ENCODE data around the gene PPARG. TPM values are rescaled to one million over a fixed set of nuclear protein-coding genes. Genes with fewer than 3 reads are reported as not detected.

Gene PPARG
- total and polyA plus RNA-seq, 2 donors (not counting 3 experiments of a cell fraction or from before 2014, with no cell fraction given) = 0.15 to 1.3 TPM

GRCh38 chr3:12316729-12317351, 28.0 kb downstream of the PPARG start:
- H3K9ac ChIP-seq (replicated peaks; ENCODE audit: extremely low read depth, insufficient read depth, low read length) = no peak overlapping the region
- H3K4me1 ChIP-seq (ENCODE audit: control insufficient read depth, extremely low read depth, insufficient read depth, low read length) = peaks cover 10% of the 10 kb centered on the region
- H2AFZ ChIP-seq (ENCODE audit: low read depth, low read length) = no peak overlapping the region
- dilution Hi-C loops (cut with MboI; ENCODE audit: extremely low pct_ligation_motif_present, low sequenced_read_pairs) = no loop called here
- DNase-seq (ENCODE audit: low read depth, low spot score) (no peak), FAIRE-seq (no peak)
- intact Hi-C loops (cut with micrococcal nuclease) = loop anchor here (5.0 kb wide), 2 partner anchors 165 to 180 kb away; partner anchors contain the start of gene TSEN2
- no peaks in the 10 kb centered on the region for H4K20me1 ChIP-seq (replicated peaks; ENCODE audit: control insufficient read depth, extremely low read depth, insufficient read depth, low read length)
- TF ChIP-seq CTCF (IDR thresholded peaks at IDR 0.05; ENCODE audit: extremely low read depth in 1 of 2, insufficient read depth in 1 of 2, low read depth in 1 of 2, low read length in 2 of 2) (no peak), EZH2 (IDR thresholded peaks at IDR 0.05; ENCODE audit: borderline replicate concordance, low read depth, low read length, severe bottlenecking) (no peak), FOS (IDR thresholded peaks at IDR 0.05; ENCODE audit: borderline replicate concordance, insufficient read depth, low read length) (no peak), GATA2 (IDR thresholded peaks at IDR 0.05; ENCODE audit: insufficient read depth, insufficient read length, low read depth, low read length) (no peak), JUN (IDR thresholded peaks at IDR 0.05; ENCODE audit: borderline replicate concordance, insufficient read depth, insufficient read length, low read depth) (no peak), MAX (IDR thresholded peaks at IDR 0.05; ENCODE audit: insufficient read depth, insufficient read length) (no peak), POLR2A (IDR thresholded peaks at IDR 0.05; ENCODE audit: low read depth, low read length) (no peak), MYC (IDR thresholded peaks at IDR 0.05; ENCODE audit: low read depth, low read length) (no peak), POLR2AphosphoS5 (IDR thresholded peaks at IDR 0.05; ENCODE audit: insufficient read depth, low read depth, low read length) (no peak)
- H3K27me3 ChIP-seq (ENCODE audit: control insufficient read depth in 2 of 2, insufficient read depth in 2 of 2, low read length in 2 of 2) = peaks cover 3 to 15% of the 10 kb centered on the region in 2 experiments
- no peak overlapping the region for H3K4me3 ChIP-seq (replicated peaks in 1 of 3; ENCODE audit: insufficient read depth in 1 of 3, low read depth in 1 of 3, low read length in 3 of 3)
- H3K9me3 ChIP-seq (replicated peaks; ENCODE audit: control insufficient read depth, insufficient read depth, low read length) = no peaks in the 10 kb centered on the region
- no TSS peak for BruUV-seq (replicated peaks)
- CTCF ChIA-PET = no interaction called here
- POLR2A ChIA-PET = no interaction called here
- H3K27ac ChIP-seq (ENCODE audit: insufficient read depth, low read depth, low read length) = no peak overlapping the region
- no peaks in the 10 kb centered on the region for H3K36me3 ChIP-seq (ENCODE audit: control insufficient read depth in 2 of 2, extremely low read depth in 1 of 2, insufficient read depth in 2 of 2, low read length in 2 of 2)
- no peaks in the 10 kb centered on the region for H3K9me1 ChIP-seq (replicated peaks; ENCODE audit: control insufficient read depth, extremely low read depth, insufficient read depth, low read length)
- no peaks in the 10 kb centered on the region for H3K79me2 ChIP-seq (ENCODE audit: control insufficient read depth, insufficient read depth, low read length)
- no peak overlapping the region for H3K4me2 ChIP-seq (ENCODE audit: insufficient read depth, low read length)

Data from endothelial cell of umbilical vein (primary cell).